ENCODE results near the gene TTC33.
A peak's percentile ranks its signal among the peaks of the same experiment; 100 is the strongest.
"Not testable (repeated sequence)": the region's sequence is repeated elsewhere in the genome, so short reads cannot be mapped to it uniquely, and the experiment has no call there.

Gene TTC33

GRCh38 chr5:40680741-40681362 is 74.9 kb downstream of the TTC33 start:
- peak in 1 of 56 donors; percentile 26 for DNase-seq

- peak in 1 of 56 donors; percentile 38 for DNase-seq
Observed at GRCh38 chr5:40679913-40680681, 75.7 kb downstream of the TTC33 start, which contains the start of gene PTGER4. TSS of gene PTGER4 (plus strand) at chr5:40679915. CDS start at chr5:40680994, 1,079 bp downstream.

- DNase-seq: peak in 50 of 56 donors; percentile 11 to 79 (median 54)
Observed at GRCh38 chr5:40679148-40679912, 76.4 kb downstream of the TTC33 start.

- DNase-seq: no peak
Observed at GRCh38 chr5:40678460-40679147, 77.2 kb downstream of the TTC33 start.

GRCh38 chr5:40678026-40678425 is 77.7 kb downstream of the TTC33 start:
- no peak for DNase-seq

GRCh38 chr5:40677456-40677855 is 78.3 kb downstream of the TTC33 start:
- no peak for DNase-seq

- no peak for DNase-seq
Observed at GRCh38 chr5:40676613-40677343, 79.0 kb downstream of the TTC33 start.

GRCh38 chr5:40675396-40676133 is 80.2 kb downstream of the TTC33 start:
- DNase-seq: no peak

- no peak for DNase-seq
Observed at GRCh38 chr5:40674661-40675235, 81.0 kb downstream of the TTC33 start.

- no peak for DNase-seq
Observed at GRCh38 chr5:40672425-40672824, 83.3 kb downstream of the TTC33 start.

- DNase-seq: no peak
Observed at GRCh38 chr5:40669606-40670390, 86.0 kb downstream of the TTC33 start.

- no peak for DNase-seq
Observed at GRCh38 chr5:40667161-40667663, 88.5 kb downstream of the TTC33 start.

GRCh38 chr5:40666657-40667056 is 89.1 kb downstream of the TTC33 start:
- no peak for DNase-seq

GRCh38 chr5:40665635-40666298 is 90.0 kb downstream of the TTC33 start:
- DNase-seq: no peak

- DNase-seq: no peak
Observed at GRCh38 chr5:40660751-40661150, 95.0 kb downstream of the TTC33 start.

GRCh38 chr5:40656766-40657165 is 99.0 kb downstream of the TTC33 start:
- no peak for DNase-seq

GRCh38 chr5:40656091-40656490 is 99.7 kb downstream of the TTC33 start:
- not testable (repeated sequence) for DNase-seq

GRCh38 chr5:40655138-40655537 is 100.6 kb downstream of the TTC33 start:
- no peak for DNase-seq

Data from amygdala (tissue), 56 donors.